Testis (tissue), 3 donors: ENCODE measurements around the gene LRTM2. TPM values are rescaled to one million over a fixed set of nuclear protein-coding genes. Genes with fewer than 3 reads are reported as not detected.

Experiments used
- DNase-seq: peaks from one replicate; pipeline ENCODE4 v3.0.0-alpha.2; 2019
- H3K27ac ChIP-seq, 2 donors: fragments of 200-600 bp; sonication (generic); one replicate each; pipeline ENCODE4 v1.5.1; 2019
- H3K27me3 ChIP-seq: fragments of 200-600 bp; sonication (generic); one replicate; pipeline ENCODE4 v1.5.1; 2019
- H3K36me3 ChIP-seq: fragments of 200-600 bp; sonication (generic); one replicate; pipeline ENCODE4 v1.5.1; 2017; ENCODE audit warnings: low read depth; ENCODE audit errors: missing control alignments
- H3K4me1 ChIP-seq: fragments of 200-600 bp; sonication (generic); one replicate; pipeline ENCODE4 v1.5.1; 2019
- H3K4me3 ChIP-seq, 2 donors: fragments of 200-600 bp; sonication (generic); one replicate each; pipeline ENCODE4 v1.5.1; 2017 to 2019
- H3K9me3 ChIP-seq: fragments of 200-600 bp; sonication (generic); one replicate; pipeline ENCODE4 v1.5.1; 2017
- CTCF ChIP-seq, 3 experiments: fragments of 450-650 bp in 2 of 3; fragments of 200-600 bp in 1 of 3; sonication (generic) in 1 of 3; IDR thresholded peaks; one replicate each; pipeline ENCODE4 v1.5.1; 2016 to 2019; ENCODE audit warnings: antibody characterized with exemption in 3 of 3, mild to moderate bottlenecking in 2 of 3, moderate library complexity in 1 of 3
- POLR2A ChIP-seq: fragments of 450-650 bp; IDR thresholded peaks from one replicate; pipeline ENCODE4 v1.6.1; 2017; ENCODE audit warnings: antibody characterized with exemption, mild to moderate bottlenecking, moderate library complexity
- WGBS, 2 donors: methylation state at CpG; one replicate each; pipeline ENCODE4 v1.1.5; 2018; 5-methylcytosine and 5-hydroxymethylcytosine counted together
- intact Hi-C: fragments of 100-400 bp; cut with DNase I; formaldehyde crosslinking; loops from one replicate; pipeline ENCODE4 v1.15.1; 2023; ENCODE audit warnings: low total_unique reads
- polyA plus RNA-seq: library from polyadenylated mRNA; stranded (reverse); fragments of 350-450 nt; fragmentation: Illumina TruSeq; extraction: RNeasy Lipid Tissue Mini Kit (QIAGEN cat#74804); gene quantifications from one replicate; pipeline ENCODE4 v1.2.3, GENCODE V29; 2014; ENCODE audit warnings: low read depth, low replicate concordance; ENCODE audit not compliant: insufficient read depth
- total RNA-seq, 2 donors: library from RNA; depleted of rRNA; stranded (reverse); fragments of >200 nt; gene quantifications; one replicate each; pipeline ENCODE4 v1.2.3, GENCODE V29; 2016

Gene LRTM2
- total and polyA plus RNA-seq, 3 donors from 2014 or later = 0.39 to 0.96 (median 0.43) TPM

GRCh38 chr12:1846421-1847405, 26.3 kb downstream of the LRTM2 start:
- H3K4me1 ChIP-seq = no peaks in the 10 kb centered on the region
- intact Hi-C loops = no loop called here
- no peaks in the 10 kb centered on the region for H3K36me3 ChIP-seq
- DNase-seq = no peak
- H3K27ac ChIP-seq = no peak overlapping the region
- TF ChIP-seq POLR2A (no peak), CTCF (IDR thresholded peaks at IDR 0.05) (no peak)
- 91 to 94% methylated on average over 13 to 18 of the region's 24 CpGs for WGBS, 2 donors
- no peaks in the 10 kb centered on the region for H3K9me3 ChIP-seq
- no peak overlapping the region for H3K4me3 ChIP-seq
- H3K27me3 ChIP-seq = no peaks in the 10 kb centered on the region

- H3K36me3 ChIP-seq = no peaks in the 10 kb centered on the region
- H3K27me3 ChIP-seq = no peaks in the 10 kb centered on the region
- intact Hi-C loops = no loop called here
- no peak for TF ChIP-seq POLR2A
- TF ChIP-seq CTCF (IDR thresholded peaks at IDR 0.05) = no peak
- H3K4me3 ChIP-seq = no peak overlapping the region
- no peaks in the 10 kb centered on the region for H3K4me1 ChIP-seq
- DNase-seq = no peak
- WGBS, 2 donors = 73 to 86% methylated on average over 4 of the region's 4 CpGs
- no peaks in the 10 kb centered on the region for H3K9me3 ChIP-seq
- no peak overlapping the region for H3K27ac ChIP-seq
These were observed 27.0 kb downstream of the LRTM2 start for GRCh38 chr12:1847411-1847810.

GRCh38 chr12:1848146-1848545, 27.8 kb downstream of the LRTM2 start:
- Histone ChIP-seq H3K4me3 (no peak overlapping the region), H3K36me3 (no peaks in the 10 kb centered on the region), H3K27me3 (no peaks in the 10 kb centered on the region), H3K27ac (no peak overlapping the region), H3K4me1 (no peaks in the 10 kb centered on the region), H3K9me3 (no peaks in the 10 kb centered on the region)
- WGBS, 2 donors = 78 to 82% methylated on average over 10 of the region's 10 CpGs
- intact Hi-C loops = no loop called here
- DNase-seq = no peak
- TF ChIP-seq CTCF (IDR thresholded peaks at IDR 0.05) = no peak
- no peak for TF ChIP-seq POLR2A

GRCh38 chr12:1848745-1849144, 28.4 kb downstream of the LRTM2 start:
- Histone ChIP-seq H3K27ac (no peak overlapping the region), H3K36me3 (no peaks in the 10 kb centered on the region), H3K27me3 (no peaks in the 10 kb centered on the region), H3K4me1 (no peaks in the 10 kb centered on the region), H3K9me3 (no peaks in the 10 kb centered on the region), H3K4me3 (no peak overlapping the region)
- TF ChIP-seq POLR2A (no peak), CTCF (IDR thresholded peaks at IDR 0.05) (no peak)
- WGBS, 2 donors = 51 to 61% methylated on average over 6 of the region's 6 CpGs
- intact Hi-C loops = no loop called here
- DNase-seq = no peak
